Spinal cord (tissue), 10 donors: ENCODE data around the gene TMEM54. TPM values are rescaled to one million over a fixed set of nuclear protein-coding genes. Genes with fewer than 3 reads are reported as not detected.
A peak's percentile ranks its signal among the peaks of the same experiment; 100 is the strongest.
"Not testable (repeated sequence)": the region's sequence is repeated elsewhere in the genome, so short reads cannot be mapped to it uniquely, and the experiment has no call there.

ENCODE experiments used
- DNase-seq, 6 donors: peaks; one replicate each; pipeline versions ENCODE4 v3.0.0 to v3.0.0-alpha.2; 2013 to 2015; ENCODE audit warnings: low spot score in 6 of 6, low read depth in 4 of 6
- H3K27ac ChIP-seq: one replicate; pipeline ENCODE4 v1.5.1; 2013; ENCODE audit warnings: low read depth, low read length, control low read depth
- H3K27me3 ChIP-seq: one replicate; pipeline ENCODE4 v1.6.1; 2013; ENCODE audit warnings: low read length; ENCODE audit not compliant: control insufficient read depth, insufficient read depth
- H3K36me3 ChIP-seq: one replicate; pipeline ENCODE4 v1.6.1; 2013; ENCODE audit warnings: low read length; ENCODE audit not compliant: control insufficient read depth, insufficient read depth
- H3K4me1 ChIP-seq: one replicate; pipeline ENCODE4 v1.6.1; 2013; ENCODE audit warnings: low read length; ENCODE audit not compliant: control insufficient read depth, insufficient read depth
- H3K4me3 ChIP-seq: one replicate; pipeline ENCODE4 v1.5.1; 2013; ENCODE audit warnings: low read depth, low read length, control low read depth
- H3K9me3 ChIP-seq: one replicate; pipeline ENCODE4 v1.6.1; 2013; ENCODE audit warnings: low read length; ENCODE audit not compliant: control insufficient read depth, insufficient read depth
- WGBS: methylation state at CpG from one replicate; pipeline ENCODE4 v1.1.5; 2013; ENCODE audit warnings: missing lambda C conversion rate; ENCODE audit not compliant: insufficient coverage; 5-methylcytosine and 5-hydroxymethylcytosine counted together
- polyA plus RNA-seq, 2 donors: library from polyadenylated mRNA; unstranded; fragments of 120-200 nt; gene quantifications; one replicate each; pipeline ENCODE4 v1.2.1, GENCODE V29; 2013; ENCODE audit not compliant: insufficient read length in 2 of 2
- total RNA-seq, 2 donors: library from RNA; depleted of rRNA in 1 of 2; stranded (reverse); fragments of 120-200 nt in 1 of 2; fragments of >200 nt in 1 of 2; gene quantifications; one replicate each; pipeline versions ENCODE4 v1.2.3 to v1.2.4, GENCODE V29; 2013 to 2014
- donor health status: healthy.

TMEM54 gene
- total and polyA plus RNA-seq, 4 donors, result 7.1 to 34.0 (median 21.7) TPM

GRCh38 chr1:32905588-32905987, 4.4 kb upstream of the TMEM54 start:
- not testable (repeated sequence) for H3K27ac ChIP-seq, H3K36me3 ChIP-seq, H3K4me3 ChIP-seq, DNase-seq, H3K9me3 ChIP-seq, H3K4me1 ChIP-seq
- peaks cover 14% of the 10 kb centered on the region for H3K27me3 ChIP-seq
- 82% methylated on average over 10 of the region's 10 CpGs for WGBS

- no peak for DNase-seq
- Histone ChIP-seq H3K4me3 (no peak overlapping the region), H3K27ac (no peak overlapping the region), H3K27me3 (peaks cover 21% of the 10 kb centered on the region), H3K4me1 (peaks cover 14% of the 10 kb centered on the region), H3K9me3 (no peaks in the 10 kb centered on the region), H3K36me3 (no peaks in the 10 kb centered on the region)
- 86% methylated on average over 1 of the region's 2 CpGs for WGBS
Measured at GRCh38 chr1:32904797-32905196, 3.6 kb upstream of the TMEM54 start.

GRCh38 chr1:32903991-32904785, 3.0 kb upstream of the TMEM54 start:
- Histone ChIP-seq H3K36me3 (no peaks in the 10 kb centered on the region), H3K4me1 (peaks cover 14% of the 10 kb centered on the region), H3K4me3 (no peak overlapping the region), H3K27me3 (peaks cover 21% of the 10 kb centered on the region), H3K27ac (no peak overlapping the region), H3K9me3 (no peaks in the 10 kb centered on the region)
- 56% methylated on average over 1 of the region's 3 CpGs for WGBS
- no peak for DNase-seq

- peaks cover 21% of the 10 kb centered on the region for H3K27me3 ChIP-seq
- no peak for DNase-seq
- whole genome bisulfite sequencing, result 71% methylated on average over 6 of the region's 6 CpGs
Measured at GRCh38 chr1:32902535-32902920, 1.3 kb upstream of the TMEM54 start.

GRCh38 chr1:32901823-32902534, 790 bp upstream of the TMEM54 start:
- H3K4me3 ChIP-seq, result peak overlapping the region; percentile 48
- H3K27me3 ChIP-seq, result peaks cover 21% of the 10 kb centered on the region
- 27% methylated on average over 11 of the region's 24 CpGs for WGBS
- peaks cover 14% of the 10 kb centered on the region for H3K4me1 ChIP-seq
- H3K27ac ChIP-seq, result no peak overlapping the region
- no peaks in the 10 kb centered on the region for H3K9me3 ChIP-seq
- no peak for DNase-seq
- peaks cover 6% of the 10 kb centered on the region for H3K36me3 ChIP-seq

More at GRCh38 chr1:32902535-32902920, 1.3 kb upstream of the TMEM54 start:
- Histone ChIP-seq H3K4me1 (peaks cover 14% of the 10 kb centered on the region), H3K36me3 (peaks cover 6% of the 10 kb centered on the region), H3K9me3 (no peaks in the 10 kb centered on the region), H3K4me3 (no peak overlapping the region), H3K27ac (no peak overlapping the region)

GRCh38 chr1:32900371-32900955, 726 bp downstream of the TMEM54 start:
- DNase-seq, result no peak
- Histone ChIP-seq H3K9me3 (no peaks in the 10 kb centered on the region), H3K4me1 (peaks cover 14% of the 10 kb centered on the region), H3K4me3 (peak overlapping the region; percentile 50), H3K27me3 (peaks cover 21% of the 10 kb centered on the region), H3K27ac (no peak overlapping the region), H3K36me3 (peaks cover 15% of the 10 kb centered on the region)
- WGBS, result 23% methylated on average over 18 of the region's 22 CpGs

GRCh38 chr1:32899586-32900296, 1.4 kb downstream of the TMEM54 start:
- H3K4me1 ChIP-seq, result peaks cover 22% of the 10 kb centered on the region
- WGBS, result 70% methylated on average over 6 of the region's 7 CpGs
- peaks cover 21% of the 10 kb centered on the region for H3K27me3 ChIP-seq
- no peaks in the 10 kb centered on the region for H3K9me3 ChIP-seq
- no peak for DNase-seq
- no peak overlapping the region for H3K27ac ChIP-seq
- H3K36me3 ChIP-seq, result peaks cover 22% of the 10 kb centered on the region
- no peak overlapping the region for H3K4me3 ChIP-seq

- 100% methylated on average over 2 of the region's 3 CpGs for WGBS
- Histone ChIP-seq H3K36me3 (peaks cover 24% of the 10 kb centered on the region), H3K27me3 (peaks cover 21% of the 10 kb centered on the region), H3K4me3 (no peak overlapping the region), H3K4me1 (peaks cover 29% of the 10 kb centered on the region), H3K9me3 (no peaks in the 10 kb centered on the region), H3K27ac (no peak overlapping the region)
- DNase-seq, result no peak
Measured at GRCh38 chr1:32898958-32899357, 2.2 kb downstream of the TMEM54 start.

GRCh38 chr1:32898056-32898455, 3.1 kb downstream of the TMEM54 start:
- Histone ChIP-seq H3K9me3 (no peaks in the 10 kb centered on the region), H3K27ac (no peak overlapping the region), H3K4me3 (no peak overlapping the region), H3K27me3 (peaks cover 24% of the 10 kb centered on the region), H3K4me1 (peaks cover 37% of the 10 kb centered on the region), H3K36me3 (peaks cover 24% of the 10 kb centered on the region)
- no peak for DNase-seq
- 91% methylated on average over 7 of the region's 9 CpGs for WGBS
